OCI-LY1 (cell line): ENCODE data around the gene WDR70.

Source experiments
- H2AFZ ChIP-seq: fragments of 200-600 bp; sonication (generic), shearing (Covaris generic); 2 replicates; pipeline ENCODE4 v1.6.0; 2014; ENCODE audit warnings: antibody characterized with exemption, mild to moderate bottlenecking, low read length
- H3F3A ChIP-seq: fragments of 200-600 bp; sonication (generic), shearing (Covaris generic); 2 replicates; pipeline ENCODE4 v1.6.0; 2014; ENCODE audit warnings: mild to moderate bottlenecking, antibody characterized with exemption, low read length, moderate library complexity; ENCODE audit not compliant: insufficient read depth
- H3K27ac ChIP-seq: fragments of 200-600 bp; sonication (generic); 2 replicates; pipeline ENCODE4 v1.5.1; 2014; ENCODE audit warnings: low read length, mixed run types, mild to moderate bottlenecking, low read depth; ENCODE audit not compliant: poor library complexity, severe bottlenecking
- H3K27me3 ChIP-seq: fragments of 200-600 bp; sonication (generic); 2 replicates; pipeline ENCODE4 v1.6.0; 2014; ENCODE audit warnings: antibody characterized with exemption, mild to moderate bottlenecking, low read length, moderate library complexity; ENCODE audit not compliant: insufficient read depth
- H3K36me3 ChIP-seq: fragments of 200-600 bp; sonication (generic); 2 replicates; pipeline ENCODE4 v1.6.1; 2014; ENCODE audit warnings: mild to moderate bottlenecking, antibody characterized with exemption, low read length, moderate library complexity, mixed read lengths; ENCODE audit not compliant: insufficient read depth
- H3K4me1 ChIP-seq: fragments of 200-600 bp; sonication (generic); 2 replicates; pipeline ENCODE4 v1.5.1; 2014; ENCODE audit warnings: mild to moderate bottlenecking, low read length, moderate library complexity; ENCODE audit not compliant: insufficient read depth, severe bottlenecking
- H3K4me2 ChIP-seq: fragments of 200-600 bp; sonication (generic), shearing (Covaris generic); 2 replicates; pipeline ENCODE4 v1.6.1; 2014; ENCODE audit warnings: low read length
- H3K4me3 ChIP-seq: fragments of 200-600 bp; sonication (generic); 2 replicates; pipeline ENCODE4 v1.5.1; 2014; ENCODE audit warnings: low read length, low read depth, mild to moderate bottlenecking, mixed read lengths; ENCODE audit not compliant: poor library complexity, severe bottlenecking
- H3K79me2 ChIP-seq: fragments of 200-600 bp; shearing (Covaris generic); 2 replicates; pipeline ENCODE4 v1.6.1; 2016; ENCODE audit warnings: mixed run types, low read length, mixed read lengths; ENCODE audit not compliant: insufficient read depth
- H3K9ac ChIP-seq: fragments of 200-600 bp; sonication (generic), shearing (Covaris generic); 2 replicates; pipeline ENCODE4 v1.6.1; 2014; ENCODE audit warnings: mild to moderate bottlenecking, low read length, mixed read lengths
- H3K9me2 ChIP-seq: fragments of 200-600 bp; sonication (generic), shearing (Covaris generic); 2 replicates; pipeline ENCODE4 v1.6.1; 2014; ENCODE audit warnings: low read depth, mild to moderate bottlenecking, low read length, mixed read lengths
- H3K9me3 ChIP-seq: fragments of 200-600 bp; shearing (Covaris generic); 2 replicates; pipeline ENCODE4 v1.6.1; 2014; ENCODE audit warnings: low read length, mixed read lengths
- H4K20me1 ChIP-seq: fragments of 200-600 bp; sonication (generic), shearing (Covaris generic); 2 replicates; pipeline ENCODE4 v1.6.0; 2016; ENCODE audit warnings: mild to moderate bottlenecking, low read length; ENCODE audit not compliant: insufficient read depth
- CTCF ChIP-seq: fragments of 200-600 bp; sonication (generic), shearing (Covaris generic); IDR thresholded peaks from 2 replicates; pipeline ENCODE4 v1.5.1; 2017; ENCODE audit warnings: mild to moderate bottlenecking, antibody characterized with exemption, low read length, moderate library complexity, mixed read lengths
- EZH2 ChIP-seq: fragments of 200-600 bp; sonication (generic), shearing (Covaris generic); IDR thresholded peaks from 2 replicates; pipeline ENCODE4 v1.8.0; 2017; ENCODE audit warnings: borderline replicate concordance, mixed run types, mild to moderate bottlenecking, antibody characterized with exemption, low read length, moderate library complexity, mixed read lengths

The WDR70 gene

GRCh38 chr5:37601163-37601562 is 222.0 kb downstream of the WDR70 start:
- H3K9me2 ChIP-seq = no peaks in the 10 kb centered on the region
- no peaks in the 10 kb centered on the region for H3K79me2 ChIP-seq
- no peak overlapping the region for H3K4me3 ChIP-seq
- H3F3A ChIP-seq = 0 out of 2 replicates have a peak, but pooled peaks cover 3% of the 10 kb centered on the region
- H3K4me1 ChIP-seq = no peaks in the 10 kb centered on the region
- H3K9me3 ChIP-seq = peaks cover 6% of the 10 kb centered on the region
- H3K27ac ChIP-seq = no peak overlapping the region
- H3K4me2 ChIP-seq = no peak overlapping the region
- no peak for TF ChIP-seq EZH2
- no peak for TF ChIP-seq CTCF
- H4K20me1 ChIP-seq = no peaks in the 10 kb centered on the region; the same call in 1 of the 2 replicates
- no peak overlapping the region for H2AFZ ChIP-seq
- no peaks in the 10 kb centered on the region for H3K27me3 ChIP-seq
- H3K36me3 ChIP-seq = no peaks in the 10 kb centered on the region
- H3K9ac ChIP-seq = no peak overlapping the region

GRCh38 chr5:37603072-37603471 is 224.0 kb downstream of the WDR70 start:
- Histone ChIP-seq H3K9me2 (no peaks in the 10 kb centered on the region), H3K9me3 (peaks cover 6% of the 10 kb centered on the region), H3K79me2 (no peaks in the 10 kb centered on the region), H3K4me2 (no peak overlapping the region), H3K9ac (no peak overlapping the region), H2AFZ (no peak overlapping the region), H3K4me1 (no peaks in the 10 kb centered on the region), H3K4me3 (no peak overlapping the region), H4K20me1 (no peaks in the 10 kb centered on the region; the same call in 1 of the 2 replicates), H3K27ac (no peak overlapping the region), H3K36me3 (no peaks in the 10 kb centered on the region), H3K27me3 (no peaks in the 10 kb centered on the region), H3F3A (0 out of 2 replicates have a peak, but pooled peaks cover 3% of the 10 kb centered on the region)
- TF ChIP-seq EZH2 = no peak
- TF ChIP-seq CTCF = no peak

- Histone ChIP-seq H3K36me3 (no peaks in the 10 kb centered on the region), H3K9me2 (no peaks in the 10 kb centered on the region), H3K9me3 (peaks cover 6% of the 10 kb centered on the region), H3K27ac (no peak overlapping the region), H4K20me1 (no peaks in the 10 kb centered on the region; the same call in 1 of the 2 replicates), H3K79me2 (no peaks in the 10 kb centered on the region), H3K4me1 (no peaks in the 10 kb centered on the region), H3F3A (0 out of 2 replicates have a peak, but pooled peaks cover 3% of the 10 kb centered on the region), H2AFZ (no peak overlapping the region), H3K4me3 (no peak overlapping the region), H3K9ac (no peak overlapping the region), H3K27me3 (no peaks in the 10 kb centered on the region), H3K4me2 (no peak overlapping the region)
- TF ChIP-seq EZH2 = no peak
Observed at GRCh38 chr5:37604290-37604689, 225.2 kb downstream of the WDR70 start.

GRCh38 chr5:37606148-37606547 is 227.0 kb downstream of the WDR70 start:
- no peak overlapping the region for H3K4me2 ChIP-seq
- no peak overlapping the region for H3K9ac ChIP-seq
- 0 out of 2 replicates have a peak, but pooled peaks cover 3% of the 10 kb centered on the region for H3F3A ChIP-seq
- no peaks in the 10 kb centered on the region; the same call in 1 of the 2 replicates for H4K20me1 ChIP-seq
- H3K36me3 ChIP-seq = no peaks in the 10 kb centered on the region
- H3K9me2 ChIP-seq = no peaks in the 10 kb centered on the region
- H3K27me3 ChIP-seq = no peaks in the 10 kb centered on the region
- TF ChIP-seq CTCF (no peak), EZH2 (no peak)
- no peak overlapping the region for H3K27ac ChIP-seq
- H3K4me1 ChIP-seq = no peaks in the 10 kb centered on the region
- H3K79me2 ChIP-seq = no peaks in the 10 kb centered on the region
- no peak overlapping the region for H2AFZ ChIP-seq
- peaks cover 2% of the 10 kb centered on the region; the same call in 1 of the 2 replicates for H3K9me3 ChIP-seq
- no peak overlapping the region for H3K4me3 ChIP-seq
